Keratinocyte (primary cell): ENCODE results near the gene RNU6-9. TPM values are rescaled to one million over a fixed set of nuclear protein-coding genes. Genes with fewer than 3 reads are reported as not detected.

Experiments used
- DNase-seq: peaks from one replicate; pipeline ENCODE4 v3.0.0-alpha.2; 2011; ENCODE audit warnings: low read depth, missing footprints, low spot score
- FAIRE-seq: peaks from 2 replicates; lab custom pipeline; 2011; peaks lifted over from hg19 to GRCh38; lab: Jason Lieb, UNC
- H2AFZ ChIP-seq: 2 replicates; pipeline ENCODE4 v1.6.0; 2012; ENCODE audit warnings: low read length, control low read depth, inconsistent platforms; ENCODE audit not compliant: control insufficient read depth
- H3K27ac ChIP-seq: 2 replicates; pipeline ENCODE4 v1.5.1; 2011; ENCODE audit warnings: low read length; ENCODE audit not compliant: control insufficient read depth, insufficient read depth
- H3K27me3 ChIP-seq: 3 replicates; pipeline ENCODE4 v1.6.0; 2011; ENCODE audit warnings: low read length; ENCODE audit not compliant: control insufficient read depth, insufficient read depth; ENCODE audit errors: extremely low read depth
- H3K36me3 ChIP-seq, 2 experiments: 2 replicates in 1 of 2; 3 replicates in 1 of 2; pipeline ENCODE4 v1.5.1; 2011; ENCODE audit warnings: low read length in 2 of 2, mild to moderate bottlenecking in 1 of 2; ENCODE audit not compliant: control insufficient read depth in 2 of 2, insufficient read depth in 2 of 2; ENCODE audit errors: extremely low read depth in 1 of 2
- H3K4me1 ChIP-seq: 3 replicates; pipeline ENCODE4 v1.5.1; 2011; ENCODE audit warnings: low read length; ENCODE audit not compliant: control insufficient read depth, insufficient read depth; ENCODE audit errors: extremely low read depth
- H3K4me2 ChIP-seq: 3 replicates; pipeline ENCODE4 v1.6.0; 2011; ENCODE audit warnings: low read depth, low read length; ENCODE audit not compliant: control insufficient read depth, insufficient read depth; ENCODE audit errors: extremely low read depth
- H3K4me3 ChIP-seq, 3 experiments: fragments of 200-600 bp in 1 of 3; sonication (generic) in 1 of 3; 2 replicates in 2 of 3; 3 replicates in 1 of 3; pipeline ENCODE4 v1.5.1; 2011 to 2016; ENCODE audit warnings: low read length in 3 of 3, mild to moderate bottlenecking in 3 of 3, control low read depth in 2 of 3, inconsistent platforms in 1 of 3, low read depth in 1 of 3, mixed read lengths in 1 of 3, mixed run types in 1 of 3, moderate library complexity in 1 of 3; ENCODE audit not compliant: control insufficient read depth in 2 of 3, insufficient read depth in 2 of 3; ENCODE audit errors: extremely low read depth in 1 of 3
- H3K79me2 ChIP-seq: 2 replicates; pipeline ENCODE4 v1.6.0; 2012; ENCODE audit warnings: low read length; ENCODE audit not compliant: control insufficient read depth, insufficient read depth
- H3K9ac ChIP-seq: 3 replicates; pipeline ENCODE4 v1.6.0; 2011; ENCODE audit warnings: low read length; ENCODE audit not compliant: control insufficient read depth, insufficient read depth; ENCODE audit errors: extremely low read depth
- H3K9me1 ChIP-seq: 3 replicates; pipeline ENCODE4 v1.6.0; 2011; ENCODE audit warnings: low read length; ENCODE audit not compliant: control insufficient read depth, insufficient read depth; ENCODE audit errors: extremely low read depth
- H3K9me3 ChIP-seq: 2 replicates; pipeline ENCODE4 v1.5.1; 2012; ENCODE audit warnings: low read depth, low read length; ENCODE audit not compliant: control insufficient read depth
- H4K20me1 ChIP-seq: 3 replicates; pipeline ENCODE4 v1.6.0; 2011; ENCODE audit warnings: low read length; ENCODE audit not compliant: control insufficient read depth, insufficient read depth; ENCODE audit errors: extremely low read depth
- EZH2 ChIP-seq: IDR thresholded peaks from one replicate; pipeline ENCODE4 v1.6.1; 2012; ENCODE audit warnings: inconsistent platforms, mild to moderate bottlenecking, low read length, moderate library complexity
- dilution Hi-C: fragments of 300-500 bp; cut with MboI; formaldehyde crosslinking; loops from one replicate; pipeline ENCODE4 v1.7.0; 2020; ENCODE audit warnings: low sequenced_read_pairs; ENCODE audit not compliant: extremely low pct_ligation_motif_present
- polyA plus RNA-seq, 5 experiments: library from polyadenylated mRNA; depleted of rRNA in 3 of 5; stranded (reverse) in 3 of 5; stranded (forward) in 1 of 5; unstranded in 1 of 5; fragments of >200 nt; gene quantifications; 1 replicate in 1 of 5; 2 replicates in 3 of 5; 3 replicates in 1 of 5; pipeline versions ENCODE4 v1.2.1 to v1.2.3, GENCODE V29; 2011 to 2012; ENCODE audit warnings: missing spikeins in 2 of 5, low read depth in 1 of 5, low replicate concordance in 1 of 5
- TF ChIP-seq, protein P1 (sequence below), 3 experiments: IDR thresholded peaks in 1 of 3; conservative IDR thresholded peaks in 1 of 3; optimal IDR thresholded peaks in 1 of 3; 2 replicates in 2 of 3; 3 replicates in 1 of 3; pipeline versions ENCODE3 to v1.5.1; 2011; ENCODE audit warnings: low read length in 3 of 3, mild to moderate bottlenecking in 3 of 3, moderate library complexity in 2 of 3, control low read depth in 1 of 3, inconsistent platforms in 1 of 3; ENCODE audit not compliant: insufficient read depth in 2 of 3; ENCODE audit errors: extremely low read depth in 1 of 3

RNU6-9 gene
- polyA plus RNA-seq, 1 donor (not counting 4 experiments of a cell fraction or from before 2014, with no cell fraction given): not detected

DNA sequence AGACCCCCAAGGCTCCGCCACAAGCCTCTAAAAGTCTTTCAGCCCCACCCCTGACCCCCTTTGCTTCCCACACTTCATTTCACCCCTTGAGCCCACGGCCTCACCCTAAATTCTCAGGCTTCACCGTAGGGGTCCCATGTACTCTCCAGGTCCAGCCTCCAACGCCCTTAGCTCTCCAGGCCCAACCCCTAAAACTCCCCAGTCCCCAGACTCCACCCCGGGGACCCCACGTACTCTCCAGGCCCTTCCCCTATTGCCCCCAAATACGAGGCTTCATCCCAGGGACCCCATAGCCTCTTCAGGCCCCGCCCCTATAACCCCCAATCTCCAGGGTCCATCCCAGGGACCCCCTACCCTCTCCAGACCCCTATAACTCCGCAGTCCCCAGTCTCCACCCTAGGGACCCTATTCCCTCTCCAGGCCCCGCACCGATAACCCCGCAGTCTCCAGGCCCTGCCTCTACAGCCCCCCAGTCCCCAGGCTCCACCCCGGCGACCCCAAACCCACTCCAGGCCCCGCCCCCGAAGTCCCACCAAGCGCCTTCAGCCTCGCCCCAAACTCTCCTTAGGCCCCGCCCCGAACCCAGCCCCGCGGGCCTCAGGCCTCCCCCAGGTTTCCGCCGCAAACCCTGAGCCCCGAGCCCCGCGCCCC lies 916 bp upstream of the RNU6-9 start:
- no peaks in the 10 kb centered on the region for H3K4me1 ChIP-seq
- no peaks in the 10 kb centered on the region for H3K9me1 ChIP-seq
- no peaks in the 10 kb centered on the region for H4K20me1 ChIP-seq
- TF ChIP-seq, protein P1, sequence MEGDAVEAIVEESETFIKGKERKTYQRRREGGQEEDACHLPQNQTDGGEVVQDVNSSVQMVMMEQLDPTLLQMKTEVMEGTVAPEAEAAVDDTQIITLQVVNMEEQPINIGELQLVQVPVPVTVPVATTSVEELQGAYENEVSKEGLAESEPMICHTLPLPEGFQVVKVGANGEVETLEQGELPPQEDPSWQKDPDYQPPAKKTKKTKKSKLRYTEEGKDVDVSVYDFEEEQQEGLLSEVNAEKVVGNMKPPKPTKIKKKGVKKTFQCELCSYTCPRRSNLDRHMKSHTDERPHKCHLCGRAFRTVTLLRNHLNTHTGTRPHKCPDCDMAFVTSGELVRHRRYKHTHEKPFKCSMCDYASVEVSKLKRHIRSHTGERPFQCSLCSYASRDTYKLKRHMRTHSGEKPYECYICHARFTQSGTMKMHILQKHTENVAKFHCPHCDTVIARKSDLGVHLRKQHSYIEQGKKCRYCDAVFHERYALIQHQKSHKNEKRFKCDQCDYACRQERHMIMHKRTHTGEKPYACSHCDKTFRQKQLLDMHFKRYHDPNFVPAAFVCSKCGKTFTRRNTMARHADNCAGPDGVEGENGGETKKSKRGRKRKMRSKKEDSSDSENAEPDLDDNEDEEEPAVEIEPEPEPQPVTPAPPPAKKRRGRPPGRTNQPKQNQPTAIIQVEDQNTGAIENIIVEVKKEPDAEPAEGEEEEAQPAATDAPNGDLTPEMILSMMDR (optimal IDR thresholded peaks at IDR 0.05 in 1 of 3, IDR thresholded peaks at IDR 0.05 in 1 of 3, conservative IDR thresholded peaks at IDR 0.05 in 1 of 3; ENCODE audit: extremely low read depth in 1 of 3, insufficient read depth in 2 of 3, low read length in 3 of 3): no peak
- TF ChIP-seq EZH2: no peak
- peak overlapping the region; percentile 88 for H3K9ac ChIP-seq
- DNase-seq (no peak), FAIRE-seq (no peak)
- H2AFZ ChIP-seq: no peak overlapping the region
- H3K27ac ChIP-seq: peak overlapping the region; percentile 58
- H3K9me3 ChIP-seq: no peaks in the 10 kb centered on the region
- H3K4me3 ChIP-seq: peak overlapping the region; percentile 77 to 86 (median 80)
- H3K27me3 ChIP-seq: no peaks in the 10 kb centered on the region
- dilution Hi-C loops: no loop called here
- H3K36me3 ChIP-seq: peaks cover 4 to 12% of the 10 kb centered on the region in 2 experiments
- H3K79me2 ChIP-seq: no peaks in the 10 kb centered on the region
- H3K4me2 ChIP-seq: peak overlapping the region; percentile 90

DNA sequence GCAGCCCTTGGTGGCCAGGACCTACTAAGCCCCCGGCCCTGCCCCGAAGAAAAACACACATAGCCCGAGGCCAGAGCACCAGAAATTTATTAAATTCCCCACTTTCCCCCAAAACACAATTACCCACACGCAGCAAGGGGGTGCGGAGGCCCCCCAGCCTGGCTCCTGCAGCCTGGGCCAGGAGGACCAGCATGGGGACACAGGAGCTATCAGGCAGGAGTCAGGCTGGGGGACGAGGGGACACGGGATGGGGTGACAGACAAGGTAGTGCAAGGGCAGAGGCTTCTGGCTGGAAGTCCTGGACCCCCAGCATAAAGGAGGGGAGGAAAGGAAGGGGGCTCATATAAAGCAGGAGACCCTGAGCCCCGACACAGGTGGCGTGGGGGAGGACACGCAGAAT lies 3.1 kb downstream of the RNU6-9 start:
- no peak for FAIRE-seq
- no peak overlapping the region for H3K27ac ChIP-seq
- H3K4me1 ChIP-seq: no peaks in the 10 kb centered on the region
- peaks cover 5 to 11% of the 10 kb centered on the region in 2 experiments for H3K36me3 ChIP-seq
- TF ChIP-seq EZH2: no peak
- TF ChIP-seq, protein P1 (optimal IDR thresholded peaks at IDR 0.05 in 1 of 3, IDR thresholded peaks at IDR 0.05 in 1 of 3, conservative IDR thresholded peaks at IDR 0.05 in 1 of 3; ENCODE audit: extremely low read depth in 1 of 3, insufficient read depth in 2 of 3, low read length in 3 of 3): no peak
- H4K20me1 ChIP-seq: no peaks in the 10 kb centered on the region
- DNase-seq: no peak
- H3K9me3 ChIP-seq: no peaks in the 10 kb centered on the region
- H2AFZ ChIP-seq: no peak overlapping the region
- no peaks in the 10 kb centered on the region for H3K79me2 ChIP-seq
- no peak overlapping the region for H3K4me3 ChIP-seq
- no peak overlapping the region for H3K9ac ChIP-seq
- H3K9me1 ChIP-seq: no peaks in the 10 kb centered on the region
- H3K4me2 ChIP-seq: no peak overlapping the region
- dilution Hi-C loops: no loop called here
- H3K27me3 ChIP-seq: no peaks in the 10 kb centered on the region
